Fibroblast of villous mesenchyme (primary cell): ENCODE measurements around the gene ALDH9A1. TPM values are rescaled to one million over a fixed set of nuclear protein-coding genes. Genes with fewer than 3 reads are reported as not detected.

Experiments used
- DNase-seq: peaks from one replicate; pipeline ENCODE4 v3.0.0-alpha.2; 2010; ENCODE audit warnings: low read depth
- H3K4me3 ChIP-seq: 2 replicates; pipeline ENCODE4 v1.5.1; 2011; ENCODE audit warnings: low read depth, mild to moderate bottlenecking, low read length
- total RNA-seq: library from RNA; depleted of rRNA; stranded (reverse); fragments of >200 nt; gene quantifications from 2 replicates; pipeline ENCODE4 v1.2.3, GENCODE V29; 2012
- TF ChIP-seq, protein P1 (sequence below): IDR thresholded peaks from 2 replicates; pipeline ENCODE4 v1.5.1; 2012; ENCODE audit warnings: low read depth, mild to moderate bottlenecking, low read length; ENCODE audit not compliant: insufficient read depth

The ALDH9A1 gene
- total RNA-seq, 1 donor: 105 TPM

DNA sequence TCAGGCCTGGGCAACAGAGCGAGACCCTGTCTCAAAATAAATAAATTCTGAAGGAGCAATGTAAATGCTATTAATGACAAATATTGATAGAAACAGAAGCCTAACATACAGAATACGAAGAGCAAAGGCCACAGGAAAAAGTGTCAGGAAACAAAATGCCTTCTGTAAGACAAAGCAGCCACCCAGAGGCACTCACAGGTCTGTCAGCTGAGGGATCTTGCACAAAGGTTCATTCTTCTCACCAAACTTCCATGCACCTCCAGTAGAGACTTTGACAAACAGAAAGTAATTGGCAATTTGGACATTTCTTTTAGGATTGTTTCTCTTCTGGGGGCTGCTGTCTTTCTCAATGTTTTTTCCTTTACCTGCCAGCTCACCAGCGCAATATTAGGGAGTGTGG is 1.2 kb upstream of the ALDH9A1 start:
- TF ChIP-seq, protein P1, sequence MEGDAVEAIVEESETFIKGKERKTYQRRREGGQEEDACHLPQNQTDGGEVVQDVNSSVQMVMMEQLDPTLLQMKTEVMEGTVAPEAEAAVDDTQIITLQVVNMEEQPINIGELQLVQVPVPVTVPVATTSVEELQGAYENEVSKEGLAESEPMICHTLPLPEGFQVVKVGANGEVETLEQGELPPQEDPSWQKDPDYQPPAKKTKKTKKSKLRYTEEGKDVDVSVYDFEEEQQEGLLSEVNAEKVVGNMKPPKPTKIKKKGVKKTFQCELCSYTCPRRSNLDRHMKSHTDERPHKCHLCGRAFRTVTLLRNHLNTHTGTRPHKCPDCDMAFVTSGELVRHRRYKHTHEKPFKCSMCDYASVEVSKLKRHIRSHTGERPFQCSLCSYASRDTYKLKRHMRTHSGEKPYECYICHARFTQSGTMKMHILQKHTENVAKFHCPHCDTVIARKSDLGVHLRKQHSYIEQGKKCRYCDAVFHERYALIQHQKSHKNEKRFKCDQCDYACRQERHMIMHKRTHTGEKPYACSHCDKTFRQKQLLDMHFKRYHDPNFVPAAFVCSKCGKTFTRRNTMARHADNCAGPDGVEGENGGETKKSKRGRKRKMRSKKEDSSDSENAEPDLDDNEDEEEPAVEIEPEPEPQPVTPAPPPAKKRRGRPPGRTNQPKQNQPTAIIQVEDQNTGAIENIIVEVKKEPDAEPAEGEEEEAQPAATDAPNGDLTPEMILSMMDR: no peak
- no peak for DNase-seq
- H3K4me3 ChIP-seq: no peak overlapping the region

DNA sequence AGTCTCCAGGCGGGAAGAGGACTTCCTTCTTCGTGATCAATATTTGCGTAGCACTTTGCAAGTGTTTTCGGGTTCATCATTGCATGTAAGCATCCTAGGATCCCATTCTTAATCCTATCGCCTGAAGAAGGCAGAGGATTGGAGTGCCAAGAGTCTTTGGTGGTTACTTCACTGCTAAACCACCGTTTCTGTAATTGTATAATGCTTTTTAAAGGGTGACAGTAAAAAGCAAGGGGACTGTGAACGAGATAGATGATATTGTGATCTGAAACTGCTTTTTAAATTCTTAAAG is 345 bp upstream of the ALDH9A1 start:
- DNase-seq: no peak
- peak overlapping the region; percentile 82 for H3K4me3 ChIP-seq
- TF ChIP-seq, protein P1: no peak

DNA sequence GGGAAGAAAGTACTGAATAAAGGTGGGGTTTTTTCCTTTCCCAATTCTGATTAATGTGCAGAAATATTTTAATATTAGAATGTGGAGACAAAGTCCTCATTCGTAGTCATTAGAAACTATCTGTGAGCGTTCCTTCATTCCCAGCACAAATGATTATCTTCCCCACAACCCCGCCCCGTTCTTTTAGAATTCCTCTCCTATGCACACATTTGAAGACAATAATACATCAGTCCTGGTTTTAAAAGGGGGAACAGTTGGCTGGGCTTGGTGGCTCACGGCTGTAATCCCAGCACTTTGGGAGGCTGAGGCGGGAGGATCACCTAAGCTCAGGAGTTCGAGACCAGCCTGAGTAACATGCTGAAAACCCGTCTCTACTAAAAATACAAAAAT is 876 bp downstream of the ALDH9A1 start:
- TF ChIP-seq, protein P1: no peak
- peak; percentile 22 for DNase-seq
- H3K4me3 ChIP-seq: peak overlapping the region; percentile 82

DNA sequence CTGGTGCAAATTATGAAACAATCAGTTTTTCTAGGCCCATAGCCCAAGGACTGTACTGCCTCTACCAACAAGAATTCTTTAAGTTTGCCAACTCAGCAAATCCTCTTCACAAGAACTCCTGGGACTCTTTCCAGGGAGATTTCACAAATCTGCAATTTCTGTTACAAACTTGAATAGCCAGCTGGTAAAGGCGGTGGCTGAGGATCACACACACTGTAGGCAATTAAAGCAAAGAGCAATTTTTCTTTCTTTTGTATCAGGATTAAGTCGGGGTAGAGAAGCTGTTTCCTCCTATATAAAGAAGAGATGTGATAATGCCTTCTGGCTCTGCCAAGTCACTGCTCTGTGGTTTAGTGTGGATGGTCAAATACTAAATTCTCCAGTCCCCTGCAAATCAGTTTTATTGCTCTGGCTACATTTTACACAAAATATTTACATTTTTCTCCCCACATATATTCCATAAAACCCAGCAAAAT is 1.7 kb downstream of the ALDH9A1 start:
- peak overlapping the region; percentile 82 for H3K4me3 ChIP-seq
- TF ChIP-seq, protein P1: no peak
- DNase-seq: peak; percentile 96

DNA sequence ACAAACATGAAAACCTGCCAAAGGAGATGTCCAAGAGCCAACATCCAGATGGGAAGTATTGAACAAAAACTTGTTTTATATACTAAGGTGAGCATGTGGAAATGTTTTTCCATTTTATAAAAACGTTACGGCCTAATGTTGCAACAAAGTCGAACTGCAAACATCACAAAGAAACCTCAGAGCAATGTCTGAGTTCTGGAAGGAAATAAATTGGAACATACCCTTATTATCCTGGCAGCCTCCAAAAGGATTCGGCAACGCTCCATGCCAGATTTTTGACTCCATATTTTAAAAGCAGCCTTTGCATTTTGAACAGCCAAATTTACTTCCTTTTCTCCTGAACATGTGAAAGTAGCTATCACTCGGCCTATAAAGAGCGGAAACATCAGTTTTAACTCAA is 3.3 kb downstream of the ALDH9A1 start:
- TF ChIP-seq, protein P1: no peak
- peak; percentile 30 for DNase-seq
- no peak overlapping the region for H3K4me3 ChIP-seq

DNA sequence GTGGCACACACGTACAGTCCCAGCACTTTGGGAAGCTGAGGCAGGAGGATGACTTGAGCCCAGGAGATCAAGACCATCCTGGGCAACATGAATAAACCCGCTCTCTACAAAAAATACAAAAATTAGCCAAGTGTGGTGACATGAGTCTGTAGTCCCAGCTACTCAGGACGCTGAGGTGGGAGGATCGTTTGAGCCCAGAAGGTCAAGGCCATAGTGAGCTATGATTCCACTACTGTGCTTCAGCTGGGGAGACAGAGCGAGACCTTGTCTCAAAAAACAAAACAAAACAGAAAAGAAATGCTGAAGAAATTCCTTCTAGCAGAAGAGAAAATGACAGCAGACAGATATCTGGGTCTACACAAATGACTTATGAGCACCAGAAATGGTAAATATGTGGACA is 10.3 kb downstream of the ALDH9A1 start:
- TF ChIP-seq, protein P1: no peak
- H3K4me3 ChIP-seq: no peak overlapping the region
- DNase-seq: no peak

DNA sequence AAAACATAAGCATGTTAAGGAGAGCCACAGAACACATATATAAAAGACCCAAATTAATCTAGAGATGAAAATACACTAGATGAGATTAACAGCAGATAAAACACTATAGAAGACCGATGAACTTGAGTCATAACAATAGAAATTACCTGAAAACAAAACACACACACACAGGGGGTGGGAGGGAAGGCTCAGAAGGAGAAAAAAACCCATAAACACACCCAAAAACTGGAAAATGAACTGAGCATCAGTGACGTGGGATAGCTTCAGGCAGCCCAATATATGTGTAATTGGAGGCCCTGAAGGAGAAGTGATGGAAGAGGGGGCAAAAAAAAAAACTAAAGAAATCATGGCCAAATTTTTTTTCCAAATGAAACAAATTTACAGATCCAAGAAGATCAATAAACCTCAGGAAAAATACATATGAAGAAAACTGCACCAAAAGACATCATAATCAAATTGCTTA is 11.4 kb downstream of the ALDH9A1 start:
- TF ChIP-seq, protein P1: no peak

More for the DNA sequence above, 11.4 kb downstream of the ALDH9A1 start:
- no peak overlapping the region for H3K4me3 ChIP-seq
- DNase-seq: no peak
